ENCODE results near the gene EIF2B4.
A peak's percentile ranks its signal among the peaks of the same experiment; 100 is the strongest.

The EIF2B4 gene

GRCh38 chr2:27376866-27377617 is 6.9 kb upstream of the EIF2B4 start:
- no peak overlapping the region for H3K4me3 ChIP-seq (ENCODE audit: low read depth, low read length)
- DNase-seq (ENCODE audit: low read depth) = no peak
- no peak for TF ChIP-seq CTCF (IDR thresholded peaks at IDR 0.05; ENCODE audit: control insufficient read depth, extremely low read depth, insufficient read depth)

GRCh38 chr2:27376151-27376865 is 6.2 kb upstream of the EIF2B4 start:
- TF ChIP-seq CTCF (IDR thresholded peaks at IDR 0.05; ENCODE audit: control insufficient read depth, extremely low read depth, insufficient read depth) = no peak
- DNase-seq (ENCODE audit: low read depth) = no peak
- H3K4me3 ChIP-seq (ENCODE audit: low read depth, low read length) = no peak overlapping the region

GRCh38 chr2:27375513-27376099 is 5.5 kb upstream of the EIF2B4 start:
- TF ChIP-seq CTCF (IDR thresholded peaks at IDR 0.05; ENCODE audit: control insufficient read depth, extremely low read depth, insufficient read depth) = no peak
- no peak for DNase-seq (ENCODE audit: low read depth)
- H3K4me3 ChIP-seq (ENCODE audit: low read depth, low read length) = no peak overlapping the region

GRCh38 chr2:27373567-27373966 is 3.4 kb upstream of the EIF2B4 start:
- no peak for DNase-seq (ENCODE audit: low read depth)
- TF ChIP-seq CTCF (IDR thresholded peaks at IDR 0.05; ENCODE audit: control insufficient read depth, extremely low read depth, insufficient read depth) = no peak
- no peak overlapping the region for H3K4me3 ChIP-seq (ENCODE audit: low read depth, low read length)

- TF ChIP-seq CTCF (IDR thresholded peaks at IDR 0.05; ENCODE audit: control insufficient read depth, extremely low read depth, insufficient read depth) = no peak
- DNase-seq (ENCODE audit: low read depth) = no peak
- H3K4me3 ChIP-seq (ENCODE audit: low read depth, low read length) = no peak overlapping the region
Observed at GRCh38 chr2:27372937-27373336, 2.8 kb upstream of the EIF2B4 start.

GRCh38 chr2:27370816-27371620 is 880 bp upstream of the EIF2B4 start:
- no peak for TF ChIP-seq CTCF (IDR thresholded peaks at IDR 0.05; ENCODE audit: control insufficient read depth, extremely low read depth, insufficient read depth)
- peak overlapping the region; percentile 92 for H3K4me3 ChIP-seq (ENCODE audit: low read depth, low read length)
- no peak for DNase-seq (ENCODE audit: low read depth)
